Nephron progenitor cell (in vitro differentiated cells): ENCODE results near the gene LELP1.

ENCODE experiments used
- DNase-seq: peaks from one replicate; pipeline ENCODE4 v3.0.0; 2021
- H3K27ac Mint-ChIP-seq: 2 replicates; pipeline ENCODE4 v1.8.0; 2021; ENCODE audit warnings: mild to moderate bottlenecking, moderate library complexity, mixed read lengths
- H3K27me3 Mint-ChIP-seq: 2 replicates; pipeline ENCODE4 v1.8.0; 2021; ENCODE audit warnings: mild to moderate bottlenecking, low read depth, mixed read lengths; ENCODE audit not compliant: poor library complexity
- H3K36me3 Mint-ChIP-seq: 2 replicates; pipeline ENCODE4 v1.8.0; 2021; ENCODE audit warnings: low read depth, mixed read lengths
- H3K4me1 Mint-ChIP-seq: 2 replicates; pipeline ENCODE4 v1.8.0; 2021; ENCODE audit warnings: mixed read lengths
- H3K4me3 Mint-ChIP-seq: 2 replicates; pipeline ENCODE4 v1.8.0; 2021; ENCODE audit warnings: mild to moderate bottlenecking, moderate library complexity, mixed read lengths
- H3K9me3 Mint-ChIP-seq: 2 replicates; pipeline ENCODE4 v1.8.0; 2021; ENCODE audit warnings: mild to moderate bottlenecking, moderate library complexity, mixed read lengths
- TF ChIP-seq, protein P1 (sequence below): fragments of 200-600 bp; sonication (generic); IDR thresholded peaks from 2 replicates; pipeline ENCODE4 v1.5.0; 2021; ENCODE audit warnings: antibody characterized with exemption

LELP1 gene

DNA sequence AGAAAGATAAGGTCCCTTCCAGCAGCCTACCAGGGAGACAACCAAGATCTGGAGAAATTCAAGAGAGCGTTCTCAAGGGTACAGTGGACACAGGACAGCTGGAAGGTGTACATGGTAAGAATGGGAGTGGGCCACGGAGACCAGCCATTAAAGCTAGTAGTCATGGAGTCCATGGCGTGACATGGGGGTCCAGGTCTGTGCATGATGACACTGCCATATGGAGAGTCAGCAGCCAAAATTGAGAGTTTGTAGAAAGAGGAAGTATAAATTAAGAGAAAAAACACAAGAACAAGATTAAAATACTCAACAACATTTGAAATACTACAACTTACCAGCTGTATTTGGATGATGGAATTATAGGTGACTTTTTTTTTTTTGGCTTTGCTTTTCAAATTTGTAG lies 48.3 kb downstream of the LELP1 start:
- Mint-ChIP-seq H3K4me3 (no peak overlapping the region), H3K27me3 (peaks cover 22% of the 10 kb centered on the region), H3K4me1 (no peaks in the 10 kb centered on the region), H3K9me3 (peaks cover 13% of the 10 kb centered on the region), H3K36me3 (no peaks in the 10 kb centered on the region), H3K27ac (no peak overlapping the region)
- TF ChIP-seq, protein P1, sequence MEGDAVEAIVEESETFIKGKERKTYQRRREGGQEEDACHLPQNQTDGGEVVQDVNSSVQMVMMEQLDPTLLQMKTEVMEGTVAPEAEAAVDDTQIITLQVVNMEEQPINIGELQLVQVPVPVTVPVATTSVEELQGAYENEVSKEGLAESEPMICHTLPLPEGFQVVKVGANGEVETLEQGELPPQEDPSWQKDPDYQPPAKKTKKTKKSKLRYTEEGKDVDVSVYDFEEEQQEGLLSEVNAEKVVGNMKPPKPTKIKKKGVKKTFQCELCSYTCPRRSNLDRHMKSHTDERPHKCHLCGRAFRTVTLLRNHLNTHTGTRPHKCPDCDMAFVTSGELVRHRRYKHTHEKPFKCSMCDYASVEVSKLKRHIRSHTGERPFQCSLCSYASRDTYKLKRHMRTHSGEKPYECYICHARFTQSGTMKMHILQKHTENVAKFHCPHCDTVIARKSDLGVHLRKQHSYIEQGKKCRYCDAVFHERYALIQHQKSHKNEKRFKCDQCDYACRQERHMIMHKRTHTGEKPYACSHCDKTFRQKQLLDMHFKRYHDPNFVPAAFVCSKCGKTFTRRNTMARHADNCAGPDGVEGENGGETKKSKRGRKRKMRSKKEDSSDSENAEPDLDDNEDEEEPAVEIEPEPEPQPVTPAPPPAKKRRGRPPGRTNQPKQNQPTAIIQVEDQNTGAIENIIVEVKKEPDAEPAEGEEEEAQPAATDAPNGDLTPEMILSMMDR: no peak
- DNase-seq: no peak

DNA sequence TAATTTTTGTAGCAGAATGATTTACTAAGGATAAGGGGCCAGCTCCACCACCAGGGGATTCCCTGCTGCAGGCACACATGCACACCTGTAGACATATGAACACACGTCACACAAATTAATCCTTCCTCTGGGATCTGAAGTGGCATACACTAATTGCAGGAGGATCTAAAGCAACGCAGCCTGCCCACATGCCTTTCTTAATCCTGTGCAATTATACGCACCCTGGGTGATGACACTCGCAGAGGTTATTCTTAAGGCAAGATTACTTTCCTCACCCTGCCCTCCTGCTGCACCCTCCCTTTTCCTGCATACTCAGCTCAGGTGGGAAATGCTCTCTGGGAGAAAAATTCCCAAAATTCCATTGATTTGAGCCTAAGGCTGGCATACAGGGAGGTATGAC lies 48.8 kb downstream of the LELP1 start:
- Mint-ChIP-seq H3K36me3 (no peaks in the 10 kb centered on the region), H3K27me3 (peaks cover 19% of the 10 kb centered on the region), H3K4me3 (no peak overlapping the region), H3K27ac (no peak overlapping the region), H3K9me3 (peaks cover 13% of the 10 kb centered on the region), H3K4me1 (no peaks in the 10 kb centered on the region)
- TF ChIP-seq, protein P1: no peak
- no peak for DNase-seq

DNA sequence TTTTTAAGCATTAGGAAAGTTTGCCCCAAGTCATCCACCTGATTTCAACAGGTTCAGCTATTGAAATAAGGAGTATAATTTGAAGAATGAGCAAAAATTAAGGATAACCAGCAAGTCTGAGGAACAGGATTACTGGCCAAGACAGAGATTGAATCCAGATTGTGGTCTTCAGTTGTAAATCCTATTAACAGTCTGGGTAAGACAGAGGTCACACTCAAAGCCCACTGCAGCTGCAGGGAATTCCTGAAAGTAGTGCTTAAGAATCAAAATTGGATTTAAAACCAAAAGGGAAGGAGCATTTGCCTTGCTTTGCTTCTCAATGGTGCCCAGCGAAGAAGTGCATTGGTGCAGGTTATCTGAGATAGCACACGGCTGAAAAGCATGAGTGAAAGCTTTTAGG lies 49.8 kb downstream of the LELP1 start:
- Mint-ChIP-seq H3K4me3 (no peak overlapping the region), H3K27me3 (peaks cover 23% of the 10 kb centered on the region), H3K27ac (no peak overlapping the region), H3K9me3 (peaks cover 13% of the 10 kb centered on the region), H3K4me1 (no peaks in the 10 kb centered on the region), H3K36me3 (no peaks in the 10 kb centered on the region)
- TF ChIP-seq, protein P1: no peak
- DNase-seq: no peak

DNA sequence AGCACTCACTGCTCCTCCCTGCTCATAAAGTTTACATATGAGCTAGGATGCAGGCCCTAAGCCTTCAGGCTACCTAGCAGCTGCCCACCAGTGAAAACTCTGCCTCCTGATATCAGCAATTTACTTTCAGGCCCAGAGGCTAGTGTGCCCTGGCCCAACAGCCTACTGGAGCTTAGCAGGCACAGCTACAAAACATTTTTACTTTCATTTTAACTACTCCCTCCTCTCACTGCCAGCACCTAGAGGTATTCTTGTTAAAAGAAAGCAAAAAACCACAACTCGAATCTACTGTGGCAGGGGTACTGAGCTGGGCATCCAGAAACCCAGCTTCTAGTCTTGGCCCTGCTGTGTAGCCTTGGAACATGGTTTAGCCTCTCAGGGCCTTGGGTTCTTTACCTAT lies 50.5 kb downstream of the LELP1 start:
- peaks cover 27% of the 10 kb centered on the region for H3K27me3 Mint-ChIP-seq
- H3K9me3 Mint-ChIP-seq: peaks cover 13% of the 10 kb centered on the region
- TF ChIP-seq, protein P1: no peak
- no peak for DNase-seq
- no peaks in the 10 kb centered on the region for H3K36me3 Mint-ChIP-seq
- no peak overlapping the region for H3K4me3 Mint-ChIP-seq
- H3K27ac Mint-ChIP-seq: no peak overlapping the region
- no peaks in the 10 kb centered on the region for H3K4me1 Mint-ChIP-seq
